ENCODE measurements around the gene HTR1E.

DNA sequence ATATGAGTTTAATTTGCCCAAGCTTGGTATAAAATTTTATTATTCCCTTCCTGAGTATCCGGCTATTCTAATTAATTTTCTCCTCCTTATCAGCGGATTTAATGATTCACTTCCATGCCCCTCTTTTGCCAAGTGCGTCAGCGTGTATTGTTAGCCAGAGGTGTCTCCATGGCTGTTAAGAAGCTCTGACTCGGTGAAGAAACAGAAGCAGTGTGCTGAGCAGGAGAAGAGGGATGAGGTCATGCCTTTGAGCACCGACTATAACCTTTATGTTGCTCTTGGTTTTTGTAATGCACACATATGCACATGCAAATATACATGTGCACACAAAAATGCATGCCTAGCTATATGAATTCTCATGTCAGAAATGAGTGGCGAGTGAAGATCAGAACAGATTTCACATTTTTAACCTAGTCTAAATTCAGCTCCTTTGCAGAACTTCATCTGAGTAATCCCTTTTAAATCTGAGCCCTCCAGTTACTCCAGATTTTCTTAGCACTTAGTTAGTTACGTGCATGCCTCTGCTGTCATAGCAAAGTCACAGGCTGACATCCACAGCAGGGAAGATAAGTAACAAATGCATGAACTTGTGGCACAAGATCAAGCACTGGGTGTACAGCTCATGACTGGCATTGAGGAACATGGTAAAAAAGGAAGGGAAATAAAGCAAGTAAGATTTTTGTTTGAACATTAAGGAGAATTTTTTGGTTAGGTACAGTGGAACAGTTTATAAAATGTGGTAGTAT, 24.3 kb downstream of the HTR1E start:
- TF ChIP-seq, protein P1, sequence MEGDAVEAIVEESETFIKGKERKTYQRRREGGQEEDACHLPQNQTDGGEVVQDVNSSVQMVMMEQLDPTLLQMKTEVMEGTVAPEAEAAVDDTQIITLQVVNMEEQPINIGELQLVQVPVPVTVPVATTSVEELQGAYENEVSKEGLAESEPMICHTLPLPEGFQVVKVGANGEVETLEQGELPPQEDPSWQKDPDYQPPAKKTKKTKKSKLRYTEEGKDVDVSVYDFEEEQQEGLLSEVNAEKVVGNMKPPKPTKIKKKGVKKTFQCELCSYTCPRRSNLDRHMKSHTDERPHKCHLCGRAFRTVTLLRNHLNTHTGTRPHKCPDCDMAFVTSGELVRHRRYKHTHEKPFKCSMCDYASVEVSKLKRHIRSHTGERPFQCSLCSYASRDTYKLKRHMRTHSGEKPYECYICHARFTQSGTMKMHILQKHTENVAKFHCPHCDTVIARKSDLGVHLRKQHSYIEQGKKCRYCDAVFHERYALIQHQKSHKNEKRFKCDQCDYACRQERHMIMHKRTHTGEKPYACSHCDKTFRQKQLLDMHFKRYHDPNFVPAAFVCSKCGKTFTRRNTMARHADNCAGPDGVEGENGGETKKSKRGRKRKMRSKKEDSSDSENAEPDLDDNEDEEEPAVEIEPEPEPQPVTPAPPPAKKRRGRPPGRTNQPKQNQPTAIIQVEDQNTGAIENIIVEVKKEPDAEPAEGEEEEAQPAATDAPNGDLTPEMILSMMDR (IDR thresholded peaks at IDR 0.05): no peak
- no peak for TF ChIP-seq POLR2A (IDR thresholded peaks at IDR 0.05)

Data from testis (tissue), 2 donors.